ENCODE data around the gene EBPL. TPM values are rescaled to one million over a fixed set of nuclear protein-coding genes. Genes with fewer than 3 reads are reported as not detected.

Gene EBPL
- total RNA-seq, result 100 to 1,000 TPM in 2 of 4 donors, 10 to 100 TPM in 2; 38.2 to 130 (median 87.0) TPM

- Histone ChIP-seq H3K27me3 (no peaks in the 10 kb centered on the region), H3K4me3 (peak within 1 kb of the TSS; percentile 76), H3K36me3 (peaks cover 3% of the 10 kb centered on the region), H3K9me3 (no peaks in the 10 kb centered on the region), H3K4me1 (peaks cover 26% of the 10 kb centered on the region), H3K27ac (peak within 1 kb of the TSS; percentile 91)
- WGBS, result 2% methylated on average over 35 of the region's 67 CpGs
- TF ChIP-seq POLR2AphosphoS5 (IDR thresholded peaks at IDR 0.05) (peak; percentile 32 to 88 (median 65)), CTCF (IDR thresholded peaks at IDR 0.05) (no peak)
- peak; percentile 96 for DNase-seq (ENCODE audit: low spot score in 2 of 2)
Measured at GRCh38 chr13:49690995-49691784, at the start of gene EBPL. TSS of gene EBPL (minus strand) at chr13:49691486. CDS start at chr13:49691424, 62 bp downstream.

GRCh38 chr13:49740870-49741269, 49.6 kb upstream of the EBPL start:
- Histone ChIP-seq H3K9me3 (no peaks in the 10 kb centered on the region), H3K36me3 (peaks cover 7% of the 10 kb centered on the region)
- TF ChIP-seq POLR2AphosphoS5 (IDR thresholded peaks at IDR 0.05) (no peak), CTCF (IDR thresholded peaks at IDR 0.05) (no peak), POLR2A (IDR thresholded peaks at IDR 0.05) (no peak), EP300 (IDR thresholded peaks at IDR 0.05) (no peak)

GRCh38 chr13:49739498-49740187, 48.4 kb upstream of the EBPL start:
- no peak overlapping the region for H3K27ac ChIP-seq
- DNase-seq (ENCODE audit: low spot score in 2 of 2), result no peak
- H3K4me1 ChIP-seq, result no peaks in the 10 kb centered on the region
- TF ChIP-seq EP300 (IDR thresholded peaks at IDR 0.05) (no peak), CTCF (IDR thresholded peaks at IDR 0.05) (no peak), POLR2AphosphoS5 (IDR thresholded peaks at IDR 0.05) (no peak), POLR2A (IDR thresholded peaks at IDR 0.05) (no peak)
- H3K4me3 ChIP-seq, result no peak overlapping the region
- no peaks in the 10 kb centered on the region for H3K27me3 ChIP-seq
- H3K36me3 ChIP-seq, result peaks cover 3% of the 10 kb centered on the region
- 90% methylated on average over 5 of the region's 5 CpGs for WGBS
- no peaks in the 10 kb centered on the region for H3K9me3 ChIP-seq

More at GRCh38 chr13:49740870-49741269, 49.6 kb upstream of the EBPL start:
- Histone ChIP-seq H3K27me3 (no peaks in the 10 kb centered on the region), H3K4me1 (no peaks in the 10 kb centered on the region), H3K4me3 (no peak overlapping the region), H3K27ac (no peak overlapping the region)
- WGBS, result 97% methylated on average over 2 of the region's 2 CpGs
- no peak for DNase-seq (ENCODE audit: low spot score in 2 of 2)

GRCh38 chr13:49733181-49733951, 42.1 kb upstream of the EBPL start:
- Histone ChIP-seq H3K27me3 (no peaks in the 10 kb centered on the region), H3K4me1 (no peaks in the 10 kb centered on the region), H3K36me3 (peaks cover 18% of the 10 kb centered on the region), H3K9me3 (no peaks in the 10 kb centered on the region), H3K27ac (no peak overlapping the region), H3K4me3 (no peak overlapping the region)
- DNase-seq (ENCODE audit: low spot score in 2 of 2), result no peak
- TF ChIP-seq EP300 (IDR thresholded peaks at IDR 0.05) (no peak), CTCF (IDR thresholded peaks at IDR 0.05) (no peak), POLR2AphosphoS5 (IDR thresholded peaks at IDR 0.05) (no peak), POLR2A (IDR thresholded peaks at IDR 0.05) (no peak)
- WGBS, result 88% methylated on average over 12 of the region's 12 CpGs
